Adrenal gland (tissue), 12 donors: ENCODE measurements around the gene PRKN. TPM values are rescaled to one million over a fixed set of nuclear protein-coding genes. Genes with fewer than 3 reads are reported as not detected.

Experiments used
- DNase-seq, 7 donors: peaks; one replicate each; pipeline ENCODE4 v3.0.0-alpha.2; 2019 to 2020
- H3K27ac ChIP-seq, 5 donors: fragments of 200-600 bp; sonication (generic) in 4 of 5; 1 replicate in 3 of 5; 2 replicates in 2 of 5; pipeline versions ENCODE4 v1.5.1 to v1.8.0; 2016 to 2020; ENCODE audit warnings: mild to moderate bottlenecking in 1 of 5
- H3K27me3 ChIP-seq: fragments of 200-600 bp; 2 replicates; pipeline ENCODE4 v1.8.0; 2021
- H3K36me3 ChIP-seq, 2 donors: fragments of 200-600 bp; replicated peaks in 1 of 2; 1 replicate in 1 of 2; 2 replicates in 1 of 2; pipeline versions ENCODE4 v1.5.1 to v1.8.0; 2018 to 2022
- H3K4me1 ChIP-seq, 2 donors: fragments of 200-600 bp; replicated peaks in 1 of 2; 1 replicate in 1 of 2; 2 replicates in 1 of 2; pipeline versions ENCODE4 v1.5.1 to v1.8.0; 2018 to 2021
- H3K4me3 ChIP-seq, 4 donors: fragments of 200-600 bp; sonication (generic) in 3 of 4; one replicate each; pipeline ENCODE4 v1.5.1; 2016 to 2018
- H3K9me3 ChIP-seq, 3 donors: fragments of 200-600 bp; sonication (generic) in 1 of 3; replicated peaks in 1 of 3; 1 replicate in 2 of 3; 2 replicates in 1 of 3; pipeline versions ENCODE4 v1.5.1 to v1.8.0; 2016 to 2021
- CTCF ChIP-seq, 6 experiments: fragments of 450-650 bp in 4 of 6; fragments of 200-600 bp in 2 of 6; sonication (generic) in 1 of 6; IDR thresholded peaks; 1 replicate in 5 of 6; 2 replicates in 1 of 6; pipeline versions ENCODE4 v1.5.1 to v1.8.0; 2016 to 2021; ENCODE audit warnings: antibody characterized with exemption in 6 of 6, mild to moderate bottlenecking in 2 of 6, moderate library complexity in 1 of 6
- POLR2A ChIP-seq, 2 donors: fragments of 450-650 bp; IDR thresholded peaks; one replicate each; pipeline ENCODE4 v1.6.1; 2017; ENCODE audit warnings: antibody characterized with exemption in 2 of 2, mild to moderate bottlenecking in 2 of 2, moderate library complexity in 1 of 2
- WGBS, 4 donors: extraction: QIAGEN DNeasy Blood & Tissue Kit in 2 of 4; methylation state at CpG; one replicate each; pipeline versions ENCODE4 v1.1.5 to v1.1.7; 2013 to 2017; 5-methylcytosine and 5-hydroxymethylcytosine counted together
- intact Hi-C, 2 donors: fragments of 100-400 bp; cut with DNase I; formaldehyde crosslinking; loops; one replicate each; pipeline versions ENCODE4 v1.14.1 to v1.15.0; 2022 to 2023
- polyA plus RNA-seq, 3 donors: library from polyadenylated mRNA; stranded (reverse); fragments of 200-250 nt in 2 of 3; fragments of 350-450 nt in 1 of 3; fragmentation: Illumina TruSeq in 1 of 3; extraction: RNeasy Lipid Tissue Mini Kit (QIAGEN cat#74804) in 1 of 3; gene quantifications; one replicate each; pipeline ENCODE4 v1.2.3, GENCODE V29; 2013 to 2014
- total RNA-seq, 9 donors: library from RNA; depleted of rRNA in 4 of 9; stranded (reverse); fragments of >200 nt in 4 of 9; fragments of 120-200 nt in 1 of 9; fragmentation: NEBNext Ultra II Directional in 1 of 9; extraction: Animal tissue kit (Norgen Biotek cat#: 25700) in 1 of 9; gene quantifications; one replicate each; pipeline versions ENCODE4 v1.1.0 to v1.2.4, GENCODE V29; 2013 to 2023
- donor health status: healthy with polysubstance abuse.
- donor health status: Bipolar disorder and iron deficiency.
- donor health status: DM: yes; HTN: yes; CAD: no.
- donor health status: DM: no; HTN: no; CAD: no.
- donor health status: DM: no; HTN: no; CAD: no.
- donor health status: DM: yes; HTN: yes; CAD: no.

The PRKN gene
- total and polyA plus RNA-seq, 12 donors, result 1.9 to 159 (median 13.3) TPM

GRCh38 chr6:161511447-161512095 is 1216.0 kb downstream of the PRKN start:
- H3K4me3 ChIP-seq, result no peak overlapping the region
- H3K27me3 ChIP-seq, result no peaks in the 10 kb centered on the region
- H3K4me1 ChIP-seq, result no peaks in the 10 kb centered on the region
- TF ChIP-seq CTCF (IDR thresholded peaks at IDR 0.05), result no peak
- no peak for TF ChIP-seq POLR2A (IDR thresholded peaks at IDR 0.05)
- no peaks in the 10 kb centered on the region for H3K36me3 ChIP-seq
- H3K9me3 ChIP-seq, result no peaks in the 10 kb centered on the region
- 77 to 88% (median 82%) methylated on average over 9 of the region's 9 CpGs for WGBS, 4 donors
- no peak overlapping the region for H3K27ac ChIP-seq
- no peak for DNase-seq
- intact Hi-C loops, result no loop called here

GRCh38 chr6:161508341-161508740 is 1219.2 kb downstream of the PRKN start:
- 85 to 87% (median 87%) methylated on average over 6 of the region's 6 CpGs for WGBS, 4 donors
- no peak for DNase-seq
- Histone ChIP-seq H3K9me3 (no peaks in the 10 kb centered on the region), H3K27me3 (no peaks in the 10 kb centered on the region), H3K27ac (no peak overlapping the region), H3K4me3 (no peak overlapping the region), H3K4me1 (no peaks in the 10 kb centered on the region), H3K36me3 (no peaks in the 10 kb centered on the region)
- intact Hi-C loops, result no loop called here
- no peak for TF ChIP-seq CTCF (IDR thresholded peaks at IDR 0.05)
- TF ChIP-seq POLR2A (IDR thresholded peaks at IDR 0.05), result no peak

- H3K9me3 ChIP-seq, result no peaks in the 10 kb centered on the region
- no peaks in the 10 kb centered on the region for H3K4me1 ChIP-seq
- H3K27me3 ChIP-seq, result no peaks in the 10 kb centered on the region
- no peak overlapping the region for H3K27ac ChIP-seq
- intact Hi-C loops, result no loop called here
- no peak for TF ChIP-seq POLR2A (IDR thresholded peaks at IDR 0.05)
- no peak for TF ChIP-seq CTCF (IDR thresholded peaks at IDR 0.05)
- WGBS, 4 donors, result 51 to 68% (median 58%) methylated on average over 4 of the region's 4 CpGs
- H3K36me3 ChIP-seq, result no peaks in the 10 kb centered on the region
- DNase-seq, result no peak
- no peak overlapping the region for H3K4me3 ChIP-seq
Measured at GRCh38 chr6:161507375-161507774, 1220.2 kb downstream of the PRKN start.

- H3K4me3 ChIP-seq, result no peak overlapping the region
- no peak for DNase-seq
- no peaks in the 10 kb centered on the region for H3K36me3 ChIP-seq
- no peaks in the 10 kb centered on the region for H3K9me3 ChIP-seq
- WGBS, 4 donors, result 50 to 75% (median 69%) methylated on average over 1 to 4 of the region's 4 CpGs
- TF ChIP-seq CTCF (IDR thresholded peaks at IDR 0.05) (no peak), POLR2A (IDR thresholded peaks at IDR 0.05) (no peak)
- H3K27me3 ChIP-seq, result no peaks in the 10 kb centered on the region
- H3K27ac ChIP-seq, result no peak overlapping the region
- intact Hi-C loops, result no loop called here
- no peaks in the 10 kb centered on the region for H3K4me1 ChIP-seq
Measured at GRCh38 chr6:161503570-161503969, 1224.0 kb downstream of the PRKN start.
